Mammary epithelial cell (primary cell): Measurements from ENCODE around the gene ARHGAP28.

Source experiments
- CTCF ChIP-seq, 2 donors: IDR thresholded peaks in 1 of 2; conservative IDR thresholded peaks in 1 of 2; 2 replicates each; pipeline ENCODE4 v1.5.1; 2011 to 2012; ENCODE audit warnings: inconsistent platforms in 2 of 2, low read length in 2 of 2, mild to moderate bottlenecking in 2 of 2, control low read depth in 1 of 2, low read depth in 1 of 2; ENCODE audit not compliant: insufficient read depth in 1 of 2; ENCODE audit errors: extremely low read depth in 1 of 2
- EZH2 ChIP-seq: IDR thresholded peaks from 2 replicates; pipeline ENCODE4 v1.6.1; 2012; ENCODE audit warnings: low read length, inconsistent platforms, borderline replicate concordance

- no peak for TF ChIP-seq EZH2
- no peak for TF ChIP-seq CTCF (conservative IDR thresholded peaks at IDR 0.05 in 1 of 2, IDR thresholded peaks at IDR 0.05 in 1 of 2; ENCODE audit: extremely low read depth in 1 of 2, insufficient read depth in 1 of 2, low read depth in 1 of 2, low read length in 2 of 2)
Observed at GRCh38 chr18:6865251-6865650, 135.7 kb downstream of the ARHGAP28 start.
